ENCODE measurements around the gene WDFY4.

DNA sequence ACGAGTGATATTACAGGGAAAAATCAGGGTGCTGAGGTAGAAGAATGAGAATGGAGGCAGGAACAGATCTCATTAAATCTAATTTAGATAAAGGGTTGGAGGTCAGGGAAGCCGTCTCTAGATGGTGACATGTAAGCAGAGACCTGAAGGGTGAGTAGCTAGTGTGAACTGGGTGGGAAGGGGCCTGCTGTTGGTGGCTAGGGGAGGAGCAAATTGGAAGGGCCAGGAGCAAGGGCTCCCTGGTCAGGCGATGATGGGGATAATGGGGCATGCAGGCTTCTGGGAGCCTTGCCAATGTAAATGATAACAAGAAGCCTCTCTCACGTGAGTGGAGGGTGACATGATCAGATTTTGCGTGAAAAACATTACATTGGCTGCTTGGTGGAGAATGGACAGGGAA, 76.3 kb downstream of the WDFY4 start:
- TF ChIP-seq EZH2 (IDR thresholded peaks at IDR 0.05; ENCODE audit: low read depth, unreplicated experiment) (no peak), POLR2AphosphoS5 (IDR thresholded peaks at IDR 0.05; ENCODE audit: low read depth) (no peak), CREB1 (CRISPR knock-in tag; IDR thresholded peaks at IDR 0.05; ENCODE audit: low read depth) (no peak), EZH2phosphoT487 (IDR thresholded peaks at IDR 0.05; ENCODE audit: unreplicated experiment) (no peak), ZNF114 (CRISPR knock-in tag; IDR thresholded peaks at IDR 0.05) (no peak), ZNF331 (CRISPR knock-in tag; IDR thresholded peaks at IDR 0.05; ENCODE audit: low read depth) (no peak)
- TF ChIP-seq, protein P1, sequence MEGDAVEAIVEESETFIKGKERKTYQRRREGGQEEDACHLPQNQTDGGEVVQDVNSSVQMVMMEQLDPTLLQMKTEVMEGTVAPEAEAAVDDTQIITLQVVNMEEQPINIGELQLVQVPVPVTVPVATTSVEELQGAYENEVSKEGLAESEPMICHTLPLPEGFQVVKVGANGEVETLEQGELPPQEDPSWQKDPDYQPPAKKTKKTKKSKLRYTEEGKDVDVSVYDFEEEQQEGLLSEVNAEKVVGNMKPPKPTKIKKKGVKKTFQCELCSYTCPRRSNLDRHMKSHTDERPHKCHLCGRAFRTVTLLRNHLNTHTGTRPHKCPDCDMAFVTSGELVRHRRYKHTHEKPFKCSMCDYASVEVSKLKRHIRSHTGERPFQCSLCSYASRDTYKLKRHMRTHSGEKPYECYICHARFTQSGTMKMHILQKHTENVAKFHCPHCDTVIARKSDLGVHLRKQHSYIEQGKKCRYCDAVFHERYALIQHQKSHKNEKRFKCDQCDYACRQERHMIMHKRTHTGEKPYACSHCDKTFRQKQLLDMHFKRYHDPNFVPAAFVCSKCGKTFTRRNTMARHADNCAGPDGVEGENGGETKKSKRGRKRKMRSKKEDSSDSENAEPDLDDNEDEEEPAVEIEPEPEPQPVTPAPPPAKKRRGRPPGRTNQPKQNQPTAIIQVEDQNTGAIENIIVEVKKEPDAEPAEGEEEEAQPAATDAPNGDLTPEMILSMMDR (conservative IDR thresholded peaks at IDR 0.05; ENCODE audit: low read depth in 2 of 2) = no peak
- TF ChIP-seq, protein P2, sequence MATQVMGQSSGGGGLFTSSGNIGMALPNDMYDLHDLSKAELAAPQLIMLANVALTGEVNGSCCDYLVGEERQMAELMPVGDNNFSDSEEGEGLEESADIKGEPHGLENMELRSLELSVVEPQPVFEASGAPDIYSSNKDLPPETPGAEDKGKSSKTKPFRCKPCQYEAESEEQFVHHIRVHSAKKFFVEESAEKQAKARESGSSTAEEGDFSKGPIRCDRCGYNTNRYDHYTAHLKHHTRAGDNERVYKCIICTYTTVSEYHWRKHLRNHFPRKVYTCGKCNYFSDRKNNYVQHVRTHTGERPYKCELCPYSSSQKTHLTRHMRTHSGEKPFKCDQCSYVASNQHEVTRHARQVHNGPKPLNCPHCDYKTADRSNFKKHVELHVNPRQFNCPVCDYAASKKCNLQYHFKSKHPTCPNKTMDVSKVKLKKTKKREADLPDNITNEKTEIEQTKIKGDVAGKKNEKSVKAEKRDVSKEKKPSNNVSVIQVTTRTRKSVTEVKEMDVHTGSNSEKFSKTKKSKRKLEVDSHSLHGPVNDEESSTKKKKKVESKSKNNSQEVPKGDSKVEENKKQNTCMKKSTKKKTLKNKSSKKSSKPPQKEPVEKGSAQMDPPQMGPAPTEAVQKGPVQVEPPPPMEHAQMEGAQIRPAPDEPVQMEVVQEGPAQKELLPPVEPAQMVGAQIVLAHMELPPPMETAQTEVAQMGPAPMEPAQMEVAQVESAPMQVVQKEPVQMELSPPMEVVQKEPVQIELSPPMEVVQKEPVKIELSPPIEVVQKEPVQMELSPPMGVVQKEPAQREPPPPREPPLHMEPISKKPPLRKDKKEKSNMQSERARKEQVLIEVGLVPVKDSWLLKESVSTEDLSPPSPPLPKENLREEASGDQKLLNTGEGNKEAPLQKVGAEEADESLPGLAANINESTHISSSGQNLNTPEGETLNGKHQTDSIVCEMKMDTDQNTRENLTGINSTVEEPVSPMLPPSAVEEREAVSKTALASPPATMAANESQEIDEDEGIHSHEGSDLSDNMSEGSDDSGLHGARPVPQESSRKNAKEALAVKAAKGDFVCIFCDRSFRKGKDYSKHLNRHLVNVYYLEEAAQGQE (IDR thresholded peaks at IDR 0.05; ENCODE audit: unreplicated experiment) = no peak
- TF ChIP-seq, protein P3, sequence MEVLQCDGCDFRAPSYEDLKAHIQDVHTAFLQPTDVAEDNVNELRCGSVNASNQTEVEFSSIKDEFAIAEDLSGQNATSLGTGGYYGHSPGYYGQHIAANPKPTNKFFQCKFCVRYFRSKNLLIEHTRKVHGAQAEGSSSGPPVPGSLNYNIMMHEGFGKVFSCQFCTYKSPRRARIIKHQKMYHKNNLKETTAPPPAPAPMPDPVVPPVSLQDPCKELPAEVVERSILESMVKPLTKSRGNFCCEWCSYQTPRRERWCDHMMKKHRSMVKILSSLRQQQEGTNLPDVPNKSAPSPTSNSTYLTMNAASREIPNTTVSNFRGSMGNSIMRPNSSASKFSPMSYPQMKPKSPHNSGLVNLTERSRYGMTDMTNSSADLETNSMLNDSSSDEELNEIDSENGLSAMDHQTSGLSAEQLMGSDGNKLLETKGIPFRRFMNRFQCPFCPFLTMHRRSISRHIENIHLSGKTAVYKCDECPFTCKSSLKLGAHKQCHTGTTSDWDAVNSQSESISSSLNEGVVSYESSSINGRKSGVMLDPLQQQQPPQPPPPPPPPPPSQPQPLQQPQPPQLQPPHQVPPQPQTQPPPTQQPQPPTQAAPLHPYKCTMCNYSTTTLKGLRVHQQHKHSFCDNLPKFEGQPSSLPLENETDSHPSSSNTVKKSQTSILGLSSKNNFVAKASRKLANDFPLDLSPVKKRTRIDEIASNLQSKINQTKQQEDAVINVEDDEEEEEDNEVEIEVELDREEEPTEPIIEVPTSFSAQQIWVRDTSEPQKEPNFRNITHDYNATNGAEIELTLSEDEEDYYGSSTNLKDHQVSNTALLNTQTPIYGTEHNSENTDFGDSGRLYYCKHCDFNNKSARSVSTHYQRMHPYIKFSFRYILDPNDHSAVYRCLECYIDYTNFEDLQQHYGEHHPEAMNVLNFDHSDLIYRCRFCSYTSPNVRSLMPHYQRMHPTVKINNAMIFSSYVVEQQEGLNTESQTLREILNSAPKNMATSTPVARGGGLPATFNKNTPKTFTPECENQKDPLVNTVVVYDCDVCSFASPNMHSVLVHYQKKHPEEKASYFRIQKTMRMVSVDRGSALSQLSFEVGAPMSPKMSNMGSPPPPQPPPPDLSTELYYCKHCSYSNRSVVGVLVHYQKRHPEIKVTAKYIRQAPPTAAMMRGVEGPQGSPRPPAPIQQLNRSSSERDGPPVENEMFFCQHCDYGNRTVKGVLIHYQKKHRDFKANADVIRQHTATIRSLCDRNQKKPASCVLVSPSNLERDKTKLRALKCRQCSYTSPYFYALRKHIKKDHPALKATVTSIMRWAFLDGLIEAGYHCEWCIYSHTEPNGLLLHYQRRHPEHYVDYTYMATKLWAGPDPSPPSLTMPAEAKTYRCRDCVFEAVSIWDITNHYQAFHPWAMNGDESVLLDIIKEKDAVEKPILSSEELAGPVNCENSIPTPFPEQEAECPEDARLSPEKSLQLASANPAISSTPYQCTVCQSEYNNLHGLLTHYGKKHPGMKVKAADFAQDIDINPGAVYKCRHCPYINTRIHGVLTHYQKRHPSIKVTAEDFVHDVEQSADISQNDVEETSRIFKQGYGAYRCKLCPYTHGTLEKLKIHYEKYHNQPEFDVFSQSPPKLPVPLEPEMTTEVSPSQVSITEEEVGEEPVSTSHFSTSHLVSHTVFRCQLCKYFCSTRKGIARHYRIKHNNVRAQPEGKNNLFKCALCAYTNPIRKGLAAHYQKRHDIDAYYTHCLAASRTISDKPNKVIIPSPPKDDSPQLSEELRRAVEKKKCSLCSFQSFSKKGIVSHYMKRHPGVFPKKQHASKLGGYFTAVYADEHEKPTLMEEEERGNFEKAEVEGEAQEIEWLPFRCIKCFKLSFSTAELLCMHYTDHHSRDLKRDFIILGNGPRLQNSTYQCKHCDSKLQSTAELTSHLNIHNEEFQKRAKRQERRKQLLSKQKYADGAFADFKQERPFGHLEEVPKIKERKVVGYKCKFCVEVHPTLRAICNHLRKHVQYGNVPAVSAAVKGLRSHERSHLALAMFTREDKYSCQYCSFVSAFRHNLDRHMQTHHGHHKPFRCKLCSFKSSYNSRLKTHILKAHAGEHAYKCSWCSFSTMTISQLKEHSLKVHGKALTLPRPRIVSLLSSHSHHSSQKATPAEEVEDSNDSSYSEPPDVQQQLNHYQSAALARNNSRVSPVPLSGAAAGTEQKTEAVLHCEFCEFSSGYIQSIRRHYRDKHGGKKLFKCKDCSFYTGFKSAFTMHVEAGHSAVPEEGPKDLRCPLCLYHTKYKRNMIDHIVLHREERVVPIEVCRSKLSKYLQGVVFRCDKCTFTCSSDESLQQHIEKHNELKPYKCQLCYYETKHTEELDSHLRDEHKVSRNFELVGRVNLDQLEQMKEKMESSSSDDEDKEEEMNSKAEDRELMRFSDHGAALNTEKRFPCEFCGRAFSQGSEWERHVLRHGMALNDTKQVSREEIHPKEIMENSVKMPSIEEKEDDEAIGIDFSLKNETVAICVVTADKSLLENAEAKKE (CRISPR knock-in tag; IDR thresholded peaks at IDR 0.05) = no peak
